ENCODE results near the gene KBTBD7.

- TF ChIP-seq CTCF (conservative IDR thresholded peaks at IDR 0.05; ENCODE audit: low read depth, low read length) (no peak), EZH2 (IDR thresholded peaks at IDR 0.05; ENCODE audit: borderline replicate concordance, low read depth, low read length, poor library complexity, severe bottlenecking) (no peak)
These were observed 16.7 kb upstream of the KBTBD7 start for GRCh38 chr13:41211062-41211461.

All from A673 (cell line).